HUDEP-2 (cell line): Measurements from ENCODE around the gene PRKACG.
A peak's percentile ranks its signal among the peaks of the same experiment; 100 is the strongest.
"Not testable (repeated sequence)": the region's sequence is repeated elsewhere in the genome, so short reads cannot be mapped to it uniquely, and the experiment has no call there.

Experiments
- DNase-seq, 76 experiments: peaks; one replicate each; lab custom pipeline; 2025; ENCODE audit not compliant: unreplicated experiment in 76 of 76; lab: John Stamatoyannopoulos, UW

Gene PRKACG

GRCh38 chr9:69014013-69014412, at the start of gene PRKACG:
Gene PRKACG (minus strand): TSS chr9:69014113. CDS start chr9:69014092, 21 bp downstream.
- no peak for DNase-seq

GRCh38 chr9:69062195-69062594, 48.3 kb upstream of the PRKACG start:
- DNase-seq: no peak

DNA sequence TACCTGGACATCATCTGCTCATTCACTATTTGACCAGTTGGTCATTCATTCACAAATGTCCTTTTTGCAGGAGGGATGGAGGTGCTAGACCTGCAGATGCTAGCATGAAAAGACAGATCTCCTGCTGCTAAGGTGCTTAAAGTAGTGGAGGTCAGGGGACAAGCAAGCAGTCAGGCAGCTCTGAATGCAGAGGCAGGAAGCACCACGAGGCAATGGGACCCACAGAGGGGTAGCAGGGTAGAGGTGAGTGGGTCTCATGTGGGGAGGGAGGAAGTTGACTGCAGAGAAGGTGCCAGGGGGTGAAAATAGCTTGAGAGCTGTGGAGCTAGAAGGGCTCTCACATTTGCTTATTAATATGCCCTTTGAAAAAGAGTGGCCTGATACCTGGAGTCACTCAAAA, 46.9 kb upstream of the PRKACG start:
- DNase-seq: no peak

GRCh38 chr9:69058101-69058500, 44.2 kb upstream of the PRKACG start:
- no peak for DNase-seq

- peak in 1 of 76 experiments; percentile 8 for DNase-seq
These were observed 42.4 kb upstream of the PRKACG start for GRCh38 chr9:69056191-69056815.

- no peak for DNase-seq
These were observed 41.1 kb upstream of the PRKACG start for GRCh38 chr9:69054989-69055388.

DNA sequence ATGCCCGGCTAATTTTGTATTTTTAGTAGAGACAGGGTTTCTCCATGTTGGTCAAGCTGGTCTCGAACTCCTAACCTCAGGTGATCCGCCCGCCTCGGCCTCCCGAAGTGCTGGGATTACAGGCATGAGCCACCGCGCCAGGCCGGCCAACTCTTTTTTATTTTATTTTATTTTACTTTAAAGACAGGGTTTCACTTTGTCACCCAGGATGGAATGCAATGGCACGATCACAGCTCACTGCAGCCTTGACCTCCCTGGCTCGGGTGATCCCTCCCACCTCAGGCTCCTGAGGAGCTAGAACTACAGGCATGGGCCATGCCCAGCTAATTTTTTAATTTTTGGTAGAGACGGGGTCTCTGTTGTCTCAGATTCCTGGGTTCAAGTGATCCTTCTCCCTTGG, 37.0 kb upstream of the PRKACG start:
- not testable (repeated sequence) for DNase-seq

GRCh38 chr9:69049094-69049493, 35.2 kb upstream of the PRKACG start:
- DNase-seq: no peak

GRCh38 chr9:69047371-69047770, 33.5 kb upstream of the PRKACG start:
- no peak for DNase-seq

GRCh38 chr9:69046723-69047122, 32.8 kb upstream of the PRKACG start:
- no peak for DNase-seq

DNA sequence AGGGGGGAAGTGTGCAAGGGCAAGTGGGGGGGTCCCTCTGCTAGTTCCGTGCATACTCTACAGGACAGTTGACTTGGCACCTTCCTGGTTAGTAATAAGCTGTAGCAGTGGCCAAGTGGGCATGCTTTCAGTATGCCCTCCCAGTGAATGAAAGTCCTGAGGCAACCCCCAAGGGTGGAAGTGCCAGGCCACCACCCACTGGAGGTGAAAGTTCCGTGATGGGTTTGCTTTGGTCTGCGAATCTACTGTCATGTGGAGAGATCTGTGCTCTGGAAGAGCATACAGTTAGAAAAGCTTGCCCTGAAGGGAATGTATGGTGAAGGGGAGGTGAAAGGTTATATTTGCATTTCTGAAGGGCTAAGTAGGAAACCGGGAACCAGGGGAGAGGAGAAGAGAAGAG, 31.9 kb upstream of the PRKACG start:
- no peak for DNase-seq

DNA sequence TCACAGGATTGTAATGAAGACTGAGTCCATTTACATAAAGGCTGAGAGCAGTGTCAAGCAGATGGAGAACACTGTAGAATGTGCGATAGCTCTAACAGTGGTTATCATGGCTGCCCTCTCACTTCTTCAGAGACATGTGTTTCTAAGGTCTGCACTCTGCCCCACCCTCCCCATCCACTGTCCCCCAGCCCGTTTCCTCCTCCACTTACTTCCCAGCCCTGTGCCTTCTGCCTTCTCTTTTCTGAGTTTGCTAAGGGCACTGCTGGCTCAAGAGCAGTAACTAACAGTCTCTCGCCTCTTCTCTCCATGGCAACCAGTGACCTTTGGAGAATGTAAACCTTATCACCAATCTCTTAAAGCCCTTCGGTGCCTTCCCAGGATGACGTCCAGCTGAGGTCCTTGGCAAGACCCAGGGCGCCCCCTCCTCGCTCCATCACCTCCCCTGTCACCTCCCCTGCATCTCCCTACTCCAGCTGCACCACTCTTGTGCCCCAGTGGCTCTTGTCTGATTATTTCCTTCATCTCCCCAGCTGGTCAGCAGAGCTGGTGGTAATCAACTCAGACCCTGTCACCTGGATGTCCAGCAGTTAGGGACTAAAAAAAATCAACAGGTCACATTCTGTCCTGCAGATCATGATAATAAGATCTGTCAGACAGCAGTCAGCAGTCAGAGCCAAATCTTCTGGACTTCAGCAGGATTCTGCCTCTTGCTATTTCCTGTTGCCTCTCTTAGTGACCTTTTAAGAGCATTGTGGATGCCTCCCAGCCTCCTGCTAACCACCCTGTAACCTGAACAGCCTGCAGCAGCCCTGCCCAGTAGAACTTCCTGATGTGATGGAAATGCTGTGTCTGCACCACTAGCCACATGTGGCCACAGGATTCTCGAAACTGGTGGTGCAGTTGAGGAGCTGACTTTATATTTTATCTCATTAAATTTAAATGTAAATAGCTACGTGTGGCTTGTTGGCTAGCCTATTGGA, 30.6 kb upstream of the PRKACG start:
- DNase-seq: no peak

DNA sequence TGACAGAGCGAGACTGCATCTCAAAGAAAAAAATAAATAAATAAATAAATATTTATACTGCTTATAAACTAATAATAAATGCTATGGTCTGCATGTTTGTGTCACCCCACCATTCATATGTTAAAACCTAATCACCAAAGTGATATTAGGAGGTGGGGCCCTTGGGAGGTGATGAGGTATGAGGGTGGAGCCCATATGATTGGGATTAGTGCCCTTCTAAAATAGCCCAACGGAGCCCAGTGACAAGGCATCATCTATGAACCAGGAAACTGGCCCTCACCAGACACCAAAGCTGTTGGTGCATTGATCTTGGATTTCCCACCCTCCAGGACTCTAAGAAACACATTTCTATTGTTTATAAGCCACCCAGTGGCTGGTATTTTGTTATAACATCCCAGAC, 26.7 kb upstream of the PRKACG start:
- no peak for DNase-seq

GRCh38 chr9:69036799-69037198, 22.9 kb upstream of the PRKACG start:
- DNase-seq: no peak

DNA sequence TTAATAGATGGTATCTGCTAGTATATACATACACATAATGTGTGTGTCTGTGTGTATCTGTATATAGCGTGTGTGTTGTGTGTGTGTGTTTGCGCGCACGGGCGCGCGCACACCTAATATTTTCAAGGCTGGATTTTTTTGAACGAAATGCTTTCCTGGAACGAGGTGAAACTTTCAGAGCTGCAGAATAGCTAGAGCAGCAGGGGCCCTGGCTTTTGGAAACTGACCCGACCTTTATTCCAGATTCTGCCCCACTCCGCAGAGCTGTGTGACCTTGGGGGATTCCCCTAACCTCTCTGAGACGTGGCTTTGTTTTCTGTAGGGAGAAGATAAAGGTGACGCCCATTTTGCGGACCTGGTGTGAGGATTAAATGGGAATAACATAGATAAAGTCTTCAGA, 22.4 kb upstream of the PRKACG start:
- peak in 38 of 76 experiments; percentile 5 to 63 (median 26) for DNase-seq

DNA sequence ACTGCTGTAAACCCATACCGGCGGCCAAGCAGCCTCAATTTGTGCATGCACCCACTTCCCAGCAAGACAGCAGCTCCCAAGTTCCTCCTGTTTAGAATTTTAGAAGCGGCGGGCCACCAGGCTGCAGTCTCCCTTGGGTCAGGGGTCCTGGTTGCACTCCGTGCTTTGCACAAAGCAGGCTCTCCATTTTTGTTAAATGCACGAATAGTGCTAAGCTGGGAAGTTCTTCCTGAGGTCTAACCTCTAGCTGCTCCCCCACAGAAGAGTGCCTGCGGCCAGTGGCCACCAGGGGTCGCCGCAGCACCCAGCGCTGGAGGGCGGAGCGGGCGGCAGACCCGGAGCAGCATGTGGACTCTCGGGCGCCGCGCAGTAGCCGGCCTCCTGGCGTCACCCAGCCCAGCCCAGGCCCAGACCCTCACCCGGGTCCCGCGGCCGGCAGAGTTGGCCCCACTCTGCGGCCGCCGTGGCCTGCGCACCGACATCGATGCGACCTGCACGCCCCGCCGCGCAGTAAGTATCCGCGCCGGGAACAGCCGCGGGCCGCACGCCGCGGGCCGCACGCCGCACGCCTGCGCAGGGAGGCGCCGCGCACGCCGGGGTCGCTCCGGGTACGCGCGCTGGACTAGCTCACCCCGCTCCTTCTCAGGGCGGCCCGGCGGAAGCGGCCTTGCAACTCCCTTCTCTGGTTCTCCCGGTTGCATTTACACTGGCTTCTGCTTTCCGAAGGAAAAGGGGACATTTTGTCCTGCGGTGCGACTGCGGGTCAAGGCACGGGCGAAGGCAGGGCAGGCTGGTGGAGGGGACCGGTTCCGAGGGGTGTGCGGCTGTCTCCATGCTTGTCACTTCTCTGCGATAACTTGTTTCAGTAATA, 21.8 kb upstream of the PRKACG start, which contains the start of gene FXN:
Gene FXN (plus strand): TSS at position 315 of the 871 bp plus-strand sequence. CDS start 31 bp downstream, at position 346.
- DNase-seq: peak in 73 of 76 experiments; percentile 18 to 86 (median 72)

GRCh38 chr9:69034071-69034470, 20.2 kb upstream of the PRKACG start:
- DNase-seq: no peak

GRCh38 chr9:69030851-69031645, 17.1 kb upstream of the PRKACG start:
- no peak for DNase-seq

DNA sequence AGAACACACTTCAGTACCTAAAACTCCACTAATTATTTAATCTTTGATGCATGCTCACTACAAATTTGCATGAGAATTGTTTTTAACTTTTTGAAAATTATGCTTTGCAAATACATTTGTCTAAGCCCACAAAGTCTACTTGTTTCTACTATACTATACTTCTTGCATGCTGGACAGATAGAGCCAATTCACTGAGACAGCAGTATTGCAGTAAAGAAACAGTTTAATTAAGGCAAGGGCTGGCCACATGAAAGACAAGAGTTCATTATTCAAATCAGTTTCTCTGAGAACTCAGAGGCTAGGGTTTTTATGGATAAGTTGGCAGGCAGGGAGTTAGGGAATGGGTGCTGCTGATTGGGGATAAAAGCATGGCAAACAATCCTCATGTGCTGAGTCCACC, 15.6 kb upstream of the PRKACG start:
- DNase-seq: no peak

GRCh38 chr9:69028754-69029153, 14.8 kb upstream of the PRKACG start:
- DNase-seq: no peak
